WTC11 (cell line): ENCODE results near the gene SDF4.

ENCODE experiments used
- CREM ChIP-seq: sonication (generic); formaldehyde crosslinking; IDR thresholded peaks from 2 replicates; pipeline ENCODE4 v1.8.1; 2022; ENCODE audit warnings: mild to moderate bottlenecking, missing genetic modification reagents, moderate library complexity
- CTCF ChIP-seq: fragments of 200-600 bp; IDR thresholded peaks from 2 replicates; pipeline ENCODE4 v1.8.0; 2022; ENCODE audit warnings: antibody characterized with exemption
- NR2C2 ChIP-seq: sonication (generic); formaldehyde crosslinking; IDR thresholded peaks from 2 replicates; pipeline ENCODE4 v1.8.0; 2022; ENCODE audit warnings: mild to moderate bottlenecking, missing genetic modification reagents
- OVOL2 ChIP-seq: fragments of 250-450 bp; sonication (Bioruptor Pico); IDR thresholded peaks from 2 replicates; pipeline ENCODE4 v1.9.0; 2021; ENCODE audit warnings: mild to moderate bottlenecking, borderline replicate concordance
- SP1 ChIP-seq: sonication (generic); formaldehyde crosslinking; conservative IDR thresholded peaks from 2 replicates; pipeline ENCODE4 v1.8.1; 2022; ENCODE audit warnings: missing genetic modification reagents

- TF ChIP-seq NR2C2 (CRISPR knock-in tag) = no peak
- TF ChIP-seq CTCF = no peak
- no peak for TF ChIP-seq OVOL2
- TF ChIP-seq SP1 (CRISPR knock-in tag) = no peak
- TF ChIP-seq CREM (CRISPR knock-in tag) = no peak
Measured at GRCh38 chr1:1217621-1218523, 13.9 kb downstream of the SDF4 start.
